Umbilical cord (tissue), 2 donors: Measurements from ENCODE around the gene DUSP10. TPM values are rescaled to one million over a fixed set of nuclear protein-coding genes. Genes with fewer than 3 reads are reported as not detected.
A peak's percentile ranks its signal among the peaks of the same experiment; 100 is the strongest.

ENCODE experiments used
- DNase-seq: peaks from one replicate; pipeline ENCODE4 v3.0.0-alpha.2; 2015; ENCODE audit warnings: low spot score
- total RNA-seq: library from RNA; depleted of rRNA; stranded (reverse); fragments of >200 nt; gene quantifications from one replicate; pipeline ENCODE4 v1.2.3, GENCODE V29; 2014; ENCODE audit warnings: low replicate concordance; ENCODE audit not compliant: insufficient read depth

Gene DUSP10
- total RNA-seq, 1 donor from 2014 or later = 9.4 TPM

DNA sequence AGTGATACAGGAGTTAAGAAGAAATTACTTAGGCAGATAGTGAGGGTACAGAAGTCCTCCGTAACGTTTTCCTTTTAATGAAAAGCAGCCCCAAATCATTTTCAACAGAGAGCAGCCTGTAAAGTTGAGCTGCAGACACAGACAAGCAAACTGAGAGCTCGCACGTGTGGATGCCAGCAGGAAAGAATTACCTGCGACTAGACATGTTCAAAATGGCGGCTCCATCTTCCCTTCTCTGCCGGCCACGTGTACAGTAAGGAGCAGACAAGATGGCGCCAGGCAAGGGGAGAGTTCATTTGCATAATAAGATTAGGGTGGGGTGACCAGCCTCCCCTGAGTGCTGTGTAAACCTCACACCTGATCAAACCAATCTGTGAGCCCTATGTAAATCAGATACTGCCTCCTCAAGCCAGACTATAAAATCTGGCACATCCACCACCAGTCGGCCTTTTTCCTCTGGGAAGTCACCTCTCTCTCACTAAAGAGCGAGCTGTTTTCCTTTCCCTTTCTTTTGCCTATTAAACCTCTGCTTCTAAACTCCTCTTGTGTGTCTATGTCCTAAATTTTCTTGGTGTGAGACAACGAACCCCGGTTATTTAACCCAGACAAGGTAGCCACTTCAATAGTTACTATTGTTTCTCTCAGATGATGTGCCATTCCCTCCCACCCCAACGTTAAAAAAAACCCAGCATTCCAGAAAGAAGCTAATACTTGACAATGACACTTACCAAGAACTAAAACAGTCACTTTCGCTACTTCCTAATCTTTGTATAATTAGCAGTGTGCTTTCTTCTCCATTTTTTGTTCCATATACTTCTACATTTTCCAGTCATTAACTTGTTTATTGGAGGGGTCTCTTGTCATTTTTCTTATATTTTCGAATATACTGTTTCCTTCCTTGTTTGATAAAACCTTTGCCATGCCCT lies 27.4 kb downstream of the DUSP10 start:
- DNase-seq = no peak

GRCh38 chr1:221712776-221713431 lies 29.0 kb downstream of the DUSP10 start:
- no peak for DNase-seq

- DNase-seq = peak; percentile 73
Measured at GRCh38 chr1:221712198-221712684, 29.6 kb downstream of the DUSP10 start.

GRCh38 chr1:221711656-221712055 lies 30.2 kb downstream of the DUSP10 start:
- no peak for DNase-seq

- DNase-seq = no peak
Measured at GRCh38 chr1:221711063-221711577, 30.8 kb downstream of the DUSP10 start.

GRCh38 chr1:221709854-221710253 lies 32.0 kb downstream of the DUSP10 start:
- no peak for DNase-seq

DNA sequence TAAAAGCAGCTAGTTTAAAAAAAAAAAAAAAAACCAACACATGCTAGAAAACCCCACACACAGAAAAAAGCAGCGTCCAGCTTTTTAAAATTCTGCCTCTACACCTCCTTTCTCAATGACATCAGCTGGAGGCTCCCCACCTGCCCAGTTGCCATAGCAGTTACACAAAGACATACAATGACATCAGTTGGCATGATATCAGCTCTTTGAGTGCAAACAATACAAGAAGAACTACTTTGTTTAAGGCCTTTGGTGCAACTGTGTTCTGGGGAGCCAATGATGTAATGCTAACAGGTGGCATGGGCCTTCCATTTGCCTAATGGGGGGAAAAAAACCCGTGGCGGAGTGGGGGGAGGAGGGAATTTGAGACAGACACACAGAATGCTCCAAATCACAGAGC lies 32.9 kb downstream of the DUSP10 start:
- no peak for DNase-seq

DNA sequence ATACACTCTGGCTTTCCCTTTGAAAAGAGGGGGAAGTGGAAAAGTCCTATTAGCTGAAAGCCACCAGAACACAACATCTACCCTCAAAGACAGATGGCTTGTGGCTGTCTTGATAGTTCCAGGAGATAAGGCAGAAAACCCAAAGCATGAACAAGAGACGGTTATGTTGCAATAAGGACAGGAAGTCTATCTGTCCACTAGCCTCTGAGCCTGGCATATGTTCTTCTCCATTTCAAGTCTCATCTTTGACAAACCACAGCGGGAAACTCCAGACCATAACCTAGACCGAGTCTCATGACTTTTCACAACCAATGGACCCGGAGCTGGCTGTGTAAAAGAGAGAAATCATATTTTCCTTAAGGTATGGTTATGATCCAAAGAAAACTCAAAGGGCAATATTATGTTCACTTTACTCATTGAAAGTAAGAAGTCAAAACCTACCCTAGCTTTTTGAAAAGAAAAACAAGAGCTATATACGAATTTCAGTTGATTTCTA lies 33.8 kb downstream of the DUSP10 start:
- DNase-seq = peak; percentile 53

DNA sequence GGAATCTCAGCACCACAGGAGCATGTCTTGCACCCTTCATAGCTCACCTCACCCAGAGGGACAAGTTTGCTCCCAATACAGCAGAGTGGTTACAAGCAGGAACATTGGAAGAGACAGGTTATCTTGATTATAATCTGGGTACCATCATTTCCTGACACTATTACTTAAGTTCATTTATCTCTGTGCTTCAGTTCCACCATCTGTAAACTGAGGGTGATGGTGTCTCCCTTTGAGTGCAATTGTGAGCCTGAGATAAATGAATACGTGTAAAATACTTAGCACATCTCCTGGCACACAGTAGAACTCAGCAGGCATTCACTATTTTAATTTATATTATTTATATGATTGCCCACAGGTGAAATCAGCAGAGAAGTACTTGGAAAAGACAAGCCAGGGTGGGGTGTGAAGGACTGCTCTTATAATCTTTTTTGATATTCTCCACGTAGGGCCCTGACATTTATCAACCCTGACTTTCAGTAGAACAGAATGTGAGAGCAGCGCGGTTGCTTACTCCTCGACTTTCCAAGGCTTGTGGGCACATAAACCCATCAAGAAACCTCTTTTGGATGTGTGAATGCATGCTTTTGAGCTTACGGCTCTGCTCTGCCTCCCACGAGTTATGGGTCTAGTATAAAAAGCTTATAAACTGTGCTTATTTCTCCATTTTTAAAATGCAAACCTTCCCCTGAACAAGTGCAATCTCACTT lies 34.9 kb downstream of the DUSP10 start:
- DNase-seq = no peak

DNA sequence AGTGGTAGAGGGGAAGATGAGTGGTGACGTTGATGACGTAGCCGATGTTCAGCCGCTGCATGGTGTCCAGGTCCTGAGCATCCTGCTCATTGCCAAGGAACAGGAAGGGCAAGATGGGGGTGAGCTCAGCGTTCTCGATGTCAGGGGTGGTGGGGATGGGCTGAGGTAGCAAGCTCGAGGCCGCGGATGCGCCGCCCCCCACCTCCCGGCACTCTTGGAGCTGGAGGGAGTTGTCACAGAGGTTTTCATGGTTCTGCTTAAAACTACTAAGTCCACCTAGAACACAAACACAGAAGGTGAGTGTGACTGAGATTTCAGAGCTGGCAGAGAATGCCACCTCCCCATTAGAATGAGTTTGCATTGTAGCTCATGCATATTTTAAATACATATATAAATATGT lies 35.7 kb downstream of the DUSP10 start:
- no peak for DNase-seq

DNA sequence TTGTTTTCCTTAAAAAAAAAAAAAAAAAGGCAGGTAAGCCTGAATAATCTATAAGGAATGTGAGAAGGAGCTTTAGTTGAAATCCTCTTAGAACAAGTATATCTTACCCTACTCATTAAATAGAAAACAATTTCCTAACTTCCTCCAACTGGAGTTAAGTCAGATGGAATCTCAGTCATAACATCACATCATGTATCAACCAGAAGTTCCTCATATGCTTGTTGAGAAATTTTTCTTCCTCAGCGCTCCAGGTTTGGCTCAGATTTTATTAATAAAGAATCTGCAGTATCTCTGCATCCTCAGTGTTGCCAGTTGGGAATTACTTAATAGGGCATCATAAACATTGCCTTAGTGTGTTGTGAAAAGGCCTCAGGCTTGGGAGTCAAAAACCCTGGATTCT lies 37.6 kb downstream of the DUSP10 start:
- DNase-seq = no peak

DNA sequence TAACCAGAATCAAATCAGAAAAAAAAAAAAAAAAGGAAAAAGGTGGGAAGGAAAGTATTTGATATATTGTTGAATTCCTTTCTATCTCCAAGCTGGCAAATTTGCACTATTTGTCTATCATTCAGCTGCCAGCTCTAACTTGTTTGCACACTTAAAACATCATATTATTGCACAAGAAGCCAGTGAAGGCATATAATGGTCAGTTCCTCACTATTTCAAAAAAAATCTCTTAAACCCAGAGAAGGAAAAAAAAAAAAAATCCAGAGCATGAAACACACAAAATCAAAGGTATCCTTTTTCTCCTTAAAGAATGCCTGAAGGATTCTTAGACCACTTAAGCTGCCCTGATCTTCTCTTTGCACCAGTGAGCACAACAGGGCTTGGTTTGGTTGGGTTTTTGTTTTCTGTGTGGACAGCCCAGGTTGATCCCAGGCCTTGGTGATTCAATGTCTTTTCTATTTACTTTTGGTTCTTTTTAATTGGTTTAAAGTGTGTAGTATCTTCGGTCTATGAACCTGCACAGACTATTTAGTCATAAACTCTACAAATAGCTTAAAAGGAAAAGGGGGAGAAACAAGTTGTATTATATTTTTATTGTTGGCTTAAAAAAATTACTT lies 40.2 kb downstream of the DUSP10 start:
- no peak for DNase-seq

DNA sequence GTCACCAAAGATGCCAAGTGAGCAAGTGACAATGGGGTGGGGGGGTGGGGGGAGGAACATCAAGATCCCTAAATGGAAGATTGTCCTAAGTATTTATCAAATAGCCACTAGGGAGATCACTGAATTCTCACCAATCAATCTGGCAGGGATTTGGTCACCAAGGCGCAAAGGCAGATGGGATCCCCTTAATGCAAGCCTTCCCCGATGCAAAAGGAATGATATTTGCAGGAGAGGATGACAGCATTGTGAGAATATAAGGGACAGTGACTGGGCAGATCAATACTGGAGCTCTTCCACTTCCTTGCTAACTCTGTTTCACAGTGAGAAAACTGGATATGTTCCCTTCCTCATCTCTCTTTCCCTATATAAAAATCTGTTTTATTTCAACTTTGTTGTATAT lies 40.9 kb downstream of the DUSP10 start:
- no peak for DNase-seq

- no peak for DNase-seq
Measured at GRCh38 chr1:221700536-221700935, 41.4 kb downstream of the DUSP10 start.

DNA sequence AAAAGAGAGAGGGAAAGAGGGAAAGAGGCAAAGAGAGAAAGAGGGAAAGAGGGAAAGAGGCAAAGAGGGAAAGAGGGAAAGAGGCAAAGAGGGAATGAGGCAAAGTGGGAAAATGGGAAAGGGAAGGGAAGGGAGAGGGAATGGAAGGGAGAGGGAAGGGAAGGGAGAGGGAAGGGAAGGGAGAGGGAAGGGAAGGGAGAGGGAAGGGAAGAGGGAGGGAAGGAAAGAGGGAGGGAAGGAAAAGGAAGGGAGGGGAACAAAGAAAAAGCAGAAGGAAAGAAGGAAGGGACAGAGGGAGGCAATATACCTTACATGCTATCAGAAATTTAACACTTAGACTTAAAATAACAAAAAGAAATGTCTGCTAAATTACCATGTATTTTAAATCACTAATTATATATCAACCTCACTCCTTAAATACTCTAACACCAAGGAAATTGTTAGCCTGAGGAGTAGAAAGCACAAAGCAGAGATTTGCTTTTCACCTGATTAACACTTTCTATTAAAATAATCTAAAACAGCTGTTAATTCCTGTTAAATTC lies 41.8 kb downstream of the DUSP10 start:
- no peak for DNase-seq

DNA sequence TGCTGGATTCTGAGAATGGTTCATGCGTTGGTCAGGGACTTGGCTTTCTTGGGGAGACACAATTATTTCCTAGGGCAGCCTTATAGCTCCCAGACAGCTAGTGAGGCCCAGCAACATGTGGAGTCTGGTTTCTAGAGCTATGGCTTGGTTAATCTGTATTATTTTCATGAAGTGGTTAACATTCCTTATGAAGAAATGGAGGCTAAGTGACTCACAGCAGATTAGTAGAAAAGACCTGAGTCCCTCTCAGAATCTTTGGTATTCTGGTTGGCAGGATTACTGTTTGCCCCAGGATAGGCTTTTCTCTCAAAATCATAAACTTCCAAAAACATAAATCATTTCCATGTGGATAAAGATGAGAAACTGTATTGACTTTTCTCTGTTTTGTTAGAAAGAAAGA lies 42.3 kb downstream of the DUSP10 start:
- peak; percentile 80 for DNase-seq

- peak; percentile 26 for DNase-seq
Measured at GRCh38 chr1:221698579-221699349, 43.1 kb downstream of the DUSP10 start.

GRCh38 chr1:221697923-221698425 lies 43.9 kb downstream of the DUSP10 start:
- DNase-seq = no peak

GRCh38 chr1:221696718-221697461 lies 45.0 kb downstream of the DUSP10 start:
- no peak for DNase-seq
